OCI-LY3 (cell line): ENCODE data around the gene PGAP3.

ENCODE experiments used
- EZH2phosphoT487 ChIP-seq: fragments of 200-600 bp; shearing (Covaris generic); IDR thresholded peaks from 2 replicates; pipeline ENCODE4 v1.6.1; 2018; ENCODE audit warnings: antibody characterized with exemption, mixed run types, low read depth
- TF ChIP-seq, protein P1 (sequence below): fragments of 200-600, 300-600 bp; sonication (generic); IDR thresholded peaks from 2 replicates; pipeline ENCODE4 v1.5.1; 2014; ENCODE audit warnings: antibody characterized with exemption, low read length, low read depth

DNA sequence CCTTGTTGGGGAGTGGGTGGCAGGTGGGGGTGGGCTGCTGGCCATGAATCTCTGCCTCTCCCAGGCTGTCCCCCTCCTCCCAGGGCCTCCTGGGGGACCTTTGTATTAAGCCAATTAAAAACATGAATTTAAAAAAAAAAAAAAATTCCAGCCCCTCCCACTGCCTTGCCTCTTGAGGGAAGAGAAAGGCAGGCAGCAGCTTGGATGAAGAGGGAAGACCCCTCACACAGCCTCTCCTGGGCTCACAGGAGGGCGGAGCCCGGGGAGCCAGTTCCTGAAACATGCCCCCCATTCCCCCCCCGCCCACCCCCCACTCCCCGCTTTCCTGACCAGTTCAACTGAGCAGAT, 24.5 kb downstream of the PGAP3 start:
- TF ChIP-seq, protein P1, sequence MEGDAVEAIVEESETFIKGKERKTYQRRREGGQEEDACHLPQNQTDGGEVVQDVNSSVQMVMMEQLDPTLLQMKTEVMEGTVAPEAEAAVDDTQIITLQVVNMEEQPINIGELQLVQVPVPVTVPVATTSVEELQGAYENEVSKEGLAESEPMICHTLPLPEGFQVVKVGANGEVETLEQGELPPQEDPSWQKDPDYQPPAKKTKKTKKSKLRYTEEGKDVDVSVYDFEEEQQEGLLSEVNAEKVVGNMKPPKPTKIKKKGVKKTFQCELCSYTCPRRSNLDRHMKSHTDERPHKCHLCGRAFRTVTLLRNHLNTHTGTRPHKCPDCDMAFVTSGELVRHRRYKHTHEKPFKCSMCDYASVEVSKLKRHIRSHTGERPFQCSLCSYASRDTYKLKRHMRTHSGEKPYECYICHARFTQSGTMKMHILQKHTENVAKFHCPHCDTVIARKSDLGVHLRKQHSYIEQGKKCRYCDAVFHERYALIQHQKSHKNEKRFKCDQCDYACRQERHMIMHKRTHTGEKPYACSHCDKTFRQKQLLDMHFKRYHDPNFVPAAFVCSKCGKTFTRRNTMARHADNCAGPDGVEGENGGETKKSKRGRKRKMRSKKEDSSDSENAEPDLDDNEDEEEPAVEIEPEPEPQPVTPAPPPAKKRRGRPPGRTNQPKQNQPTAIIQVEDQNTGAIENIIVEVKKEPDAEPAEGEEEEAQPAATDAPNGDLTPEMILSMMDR, result no peak
- no peak for TF ChIP-seq EZH2phosphoT487
